ENCODE data around the gene PRKG1.

DNA sequence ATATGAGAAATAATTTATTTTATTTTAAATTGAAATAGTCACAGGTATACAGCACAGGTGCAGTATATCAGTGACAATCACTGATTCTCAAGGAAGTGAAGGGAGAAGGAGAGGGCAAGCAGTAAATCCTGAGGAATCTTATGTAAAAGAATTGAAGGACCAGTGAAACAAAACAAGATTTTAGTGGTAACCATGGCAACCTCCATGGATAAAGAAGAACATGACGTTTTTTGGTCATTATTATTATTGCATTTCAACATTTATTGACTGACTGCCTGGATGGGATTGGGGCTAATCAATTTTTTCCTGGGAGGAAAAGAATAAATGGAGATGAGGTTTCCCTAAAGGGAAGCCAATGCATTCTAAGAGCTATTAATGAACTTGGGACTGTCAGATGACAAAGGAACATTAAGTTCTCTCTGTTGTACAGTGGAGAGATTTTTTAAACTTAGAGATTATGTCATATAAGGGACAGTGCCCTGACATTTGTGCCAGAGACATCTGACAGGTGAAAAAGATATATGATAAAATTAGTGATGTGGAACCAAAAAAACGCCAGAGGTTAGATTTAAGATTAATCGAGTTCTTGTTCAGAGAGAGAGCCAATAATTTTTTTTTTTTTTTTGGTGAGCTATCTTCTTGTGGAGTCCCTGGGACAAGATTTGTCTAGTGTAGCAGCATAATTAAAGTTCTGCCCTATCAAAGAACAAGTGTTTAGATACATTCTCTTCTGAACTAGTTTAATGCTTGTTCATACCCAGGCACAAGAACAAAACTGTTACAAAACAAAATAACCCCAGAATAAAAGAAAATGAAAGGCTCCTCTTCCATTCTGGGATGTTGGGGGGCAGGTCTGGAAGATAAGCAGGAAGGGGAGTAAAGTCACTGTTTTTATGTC lies 345.2 kb downstream of the PRKG1 start:
- no peak for TF ChIP-seq POLR2A (IDR thresholded peaks at IDR 0.05)
- no peak for TF ChIP-seq POLR2AphosphoS5 (IDR thresholded peaks at IDR 0.05)
- TF ChIP-seq, protein P1, sequence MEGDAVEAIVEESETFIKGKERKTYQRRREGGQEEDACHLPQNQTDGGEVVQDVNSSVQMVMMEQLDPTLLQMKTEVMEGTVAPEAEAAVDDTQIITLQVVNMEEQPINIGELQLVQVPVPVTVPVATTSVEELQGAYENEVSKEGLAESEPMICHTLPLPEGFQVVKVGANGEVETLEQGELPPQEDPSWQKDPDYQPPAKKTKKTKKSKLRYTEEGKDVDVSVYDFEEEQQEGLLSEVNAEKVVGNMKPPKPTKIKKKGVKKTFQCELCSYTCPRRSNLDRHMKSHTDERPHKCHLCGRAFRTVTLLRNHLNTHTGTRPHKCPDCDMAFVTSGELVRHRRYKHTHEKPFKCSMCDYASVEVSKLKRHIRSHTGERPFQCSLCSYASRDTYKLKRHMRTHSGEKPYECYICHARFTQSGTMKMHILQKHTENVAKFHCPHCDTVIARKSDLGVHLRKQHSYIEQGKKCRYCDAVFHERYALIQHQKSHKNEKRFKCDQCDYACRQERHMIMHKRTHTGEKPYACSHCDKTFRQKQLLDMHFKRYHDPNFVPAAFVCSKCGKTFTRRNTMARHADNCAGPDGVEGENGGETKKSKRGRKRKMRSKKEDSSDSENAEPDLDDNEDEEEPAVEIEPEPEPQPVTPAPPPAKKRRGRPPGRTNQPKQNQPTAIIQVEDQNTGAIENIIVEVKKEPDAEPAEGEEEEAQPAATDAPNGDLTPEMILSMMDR (IDR thresholded peaks at IDR 0.05) = no peak
- no peak for TF ChIP-seq EP300 (IDR thresholded peaks at IDR 0.05)
